H1 (cell line): ENCODE results near the gene DBR1. TPM values are rescaled to one million over a fixed set of nuclear protein-coding genes. Genes with fewer than 3 reads are reported as not detected.

Experiments
- CTCF ChIA-PET: fragments of 300-600 bp; sonication (Branson Sonifier 250); formaldehyde crosslinking; loops from one replicate; lab custom pipeline; 2021; ENCODE audit not compliant: partially characterized antibody; lab: Charles Lee
- POLR2A ChIA-PET: fragments of 300-600 bp; sonication (Branson Sonifier 250); formaldehyde crosslinking; loops from one replicate; lab custom pipeline; 2021; ENCODE audit warnings: inconsistent platforms; ENCODE audit not compliant: partially characterized antibody; lab: Charles Lee
- DNase-seq, 2 experiments: peaks; one replicate each; pipeline versions ENCODE4 v3.0.0 to v3.0.0-alpha.2; 2010 to 2022; ENCODE audit warnings: low spot score in 2 of 2, low read depth in 1 of 2, mixed read lengths in 1 of 2
- FAIRE-seq: peaks from 2 replicates; lab custom pipeline; 2011; peaks lifted over from hg19 to GRCh38; lab: Jason Lieb, UNC
- H2AFZ ChIP-seq: 2 replicates; pipeline ENCODE4 v1.8.1; 2012; ENCODE audit warnings: low read length, inconsistent platforms
- H2AK5ac ChIP-seq: 2 replicates; pipeline ENCODE4 v1.6.1; 2013; ENCODE audit warnings: low read depth, low read length
- H2BK120ac ChIP-seq: replicated peaks from 2 replicates; pipeline ENCODE3; 2013; ENCODE audit warnings: low read depth, low read length, inconsistent platforms
- H2BK12ac ChIP-seq: 2 replicates; pipeline ENCODE4 v1.6.1; 2013; ENCODE audit warnings: low read depth, low read length
- H2BK15ac ChIP-seq: 2 replicates; pipeline ENCODE4 v1.6.1; 2013; ENCODE audit warnings: low read length
- H2BK20ac ChIP-seq: 2 replicates; pipeline ENCODE4 v1.6.1; 2013; ENCODE audit warnings: low read length
- H2BK5ac ChIP-seq: 2 replicates; pipeline ENCODE4 v1.6.1; 2013; ENCODE audit warnings: low read depth, low read length
- H3K14ac ChIP-seq: 2 replicates; pipeline ENCODE4 v1.6.1; 2013; ENCODE audit warnings: inconsistent platforms; ENCODE audit not compliant: insufficient read length
- H3K18ac ChIP-seq: 2 replicates; pipeline ENCODE4 v1.6.1; 2013; ENCODE audit warnings: low read length; ENCODE audit errors: extremely low read depth
- H3K23ac ChIP-seq: 2 replicates; pipeline ENCODE4 v1.6.1; 2013; ENCODE audit warnings: inconsistent platforms; ENCODE audit not compliant: insufficient read length
- H3K23me2 ChIP-seq: 2 replicates; pipeline ENCODE4 v1.6.1; 2013; ENCODE audit warnings: low read depth, low read length
- H3K27ac ChIP-seq: 2 replicates; pipeline ENCODE4 v1.6.1; 2011; ENCODE audit warnings: low read depth, low read length, inconsistent platforms
- H3K27me3 ChIP-seq, 4 experiments: replicated peaks in 1 of 4; 1 replicate in 1 of 4; 2 replicates in 3 of 4; pipeline versions ENCODE4 v1.6.1 to v1.8.1; 2011 to 2013; ENCODE audit warnings: low read length in 3 of 4, mild to moderate bottlenecking in 3 of 4, inconsistent platforms in 2 of 4, mixed read lengths in 2 of 4, moderate library complexity in 1 of 4; ENCODE audit not compliant: control insufficient read depth in 3 of 4, insufficient read depth in 3 of 4; ENCODE audit errors: extremely low read depth in 1 of 4
- H3K36me3 ChIP-seq, 4 experiments: 2 replicates each; pipeline versions ENCODE4 v1.6.1 to v1.8.1; 2011 to 2013; ENCODE audit warnings: mild to moderate bottlenecking in 4 of 4, low read length in 3 of 4, moderate library complexity in 2 of 4, control low read depth in 1 of 4, inconsistent platforms in 1 of 4; ENCODE audit not compliant: insufficient read depth in 4 of 4, control insufficient read depth in 2 of 4
- H3K4ac ChIP-seq: replicated peaks from 2 replicates; pipeline ENCODE3; 2013; ENCODE audit warnings: low read length, low read depth, mixed read lengths, inconsistent platforms; ENCODE audit not compliant: insufficient read length
- H3K4me1 ChIP-seq, 4 experiments: replicated peaks in 1 of 4; 1 replicate in 1 of 4; 2 replicates in 3 of 4; pipeline versions ENCODE4 v1.6.1 to v1.8.1; 2011 to 2013; ENCODE audit warnings: low read length in 3 of 4, inconsistent platforms in 2 of 4, mixed read lengths in 1 of 4; ENCODE audit not compliant: insufficient read depth in 4 of 4, control insufficient read depth in 3 of 4
- H3K4me2 ChIP-seq, 2 experiments: 2 replicates each; pipeline versions ENCODE4 v1.6.1 to v1.8.1; 2011 to 2013; ENCODE audit warnings: low read depth in 2 of 2, low read length in 2 of 2, control low read depth in 1 of 2, inconsistent platforms in 1 of 2, mild to moderate bottlenecking in 1 of 2; ENCODE audit not compliant: insufficient read depth in 1 of 2
- H3K4me3 ChIP-seq, 4 experiments: fragments of 200-600, 300-600 bp in 1 of 4; sonication (generic), shearing (Covaris generic), sonication (Bioruptor Twin) in 1 of 4; 2 replicates each; pipeline versions ENCODE4 v1.5.1 to v1.8.1; 2011 to 2016; ENCODE audit warnings: low read length in 4 of 4, low read depth in 3 of 4, control low read depth in 2 of 4, inconsistent platforms in 2 of 4, mild to moderate bottlenecking in 2 of 4, mixed read lengths in 1 of 4, moderate library complexity in 1 of 4; ENCODE audit not compliant: insufficient read depth in 2 of 4; ENCODE audit errors: extremely low read depth in 1 of 4
- H3K56ac ChIP-seq: replicated peaks from 2 replicates; pipeline ENCODE3; 2013; ENCODE audit warnings: low read depth, mild to moderate bottlenecking, mixed read lengths, low read length, inconsistent platforms; ENCODE audit not compliant: insufficient read length
- H3K79me1 ChIP-seq: 2 replicates; pipeline ENCODE4 v1.6.1; 2013; ENCODE audit warnings: low read depth, low read length, control low read depth
- H3K79me2 ChIP-seq, 2 experiments: 2 replicates each; pipeline versions ENCODE4 v1.6.1 to v1.8.1; 2012 to 2013; ENCODE audit warnings: low read length in 2 of 2, mild to moderate bottlenecking in 2 of 2, inconsistent platforms in 1 of 2; ENCODE audit not compliant: insufficient read depth in 2 of 2, control insufficient read depth in 1 of 2
- H3K9ac ChIP-seq, 4 experiments: replicated peaks in 1 of 4; 1 replicate in 1 of 4; 2 replicates in 3 of 4; pipeline versions ENCODE4 v1.6.1 to v1.8.1; 2011 to 2013; ENCODE audit warnings: low read depth in 3 of 4, low read length in 3 of 4, control low read depth in 2 of 4, mild to moderate bottlenecking in 2 of 4, moderate library complexity in 2 of 4, inconsistent platforms in 1 of 4; ENCODE audit errors: extremely low read depth in 1 of 4
- H3K9me3 ChIP-seq, 2 experiments: 2 replicates each; pipeline versions ENCODE4 v1.6.1 to v1.8.1; 2012 to 2013; ENCODE audit warnings: mild to moderate bottlenecking in 2 of 2, moderate library complexity in 2 of 2, control low read depth in 1 of 2, inconsistent platforms in 1 of 2, low read depth in 1 of 2, low read length in 1 of 2, mixed read lengths in 1 of 2; ENCODE audit not compliant: insufficient read depth in 2 of 2
- H4K20me1 ChIP-seq, 2 experiments: replicated peaks in 1 of 2; 2 replicates each; pipeline versions ENCODE3 to v1.8.1; 2011 to 2013; ENCODE audit warnings: inconsistent platforms in 2 of 2, low read length in 2 of 2, mild to moderate bottlenecking in 1 of 2; ENCODE audit not compliant: insufficient read depth in 2 of 2, control insufficient read depth in 1 of 2
- H4K5ac ChIP-seq: 2 replicates; pipeline ENCODE4 v1.6.1; 2013; ENCODE audit warnings: low read length, low read depth, mixed read lengths, inconsistent platforms; ENCODE audit not compliant: insufficient read length
- H4K8ac ChIP-seq: 2 replicates; pipeline ENCODE4 v1.8.0; 2013; ENCODE audit warnings: mild to moderate bottlenecking, moderate library complexity, low read length, inconsistent platforms; ENCODE audit not compliant: insufficient read depth; ENCODE audit errors: extremely low read depth
- H4K91ac ChIP-seq: replicated peaks from 2 replicates; pipeline ENCODE3; 2013; ENCODE audit warnings: low read length, mixed read lengths, inconsistent platforms; ENCODE audit not compliant: insufficient read length
- EZH2 ChIP-seq: fragments of 200-600 bp; sonication (generic); IDR thresholded peaks from 2 replicates; pipeline ENCODE4 v1.7.1; 2012; ENCODE audit warnings: low read depth, mild to moderate bottlenecking, moderate library complexity, low read length, inconsistent platforms; ENCODE audit not compliant: severe bottlenecking
- GTF2F1 ChIP-seq: IDR thresholded peaks from 2 replicates; pipeline ENCODE4 v1.6.1; 2012; ENCODE audit warnings: low read depth, low read length, improper control_type of control experiment, borderline replicate concordance
- KDM4A ChIP-seq: IDR thresholded peaks from one replicate; pipeline ENCODE4 v1.7.1; 2012; ENCODE audit warnings: low read depth, mild to moderate bottlenecking, moderate library complexity, low read length, inconsistent platforms; ENCODE audit not compliant: severe bottlenecking
- MAFK ChIP-seq: IDR thresholded peaks from 2 replicates; pipeline ENCODE4 v1.6.1; 2012; ENCODE audit warnings: low read depth, mild to moderate bottlenecking, improper control_type of control experiment, low read length
- SIN3A ChIP-seq, 2 experiments: IDR thresholded peaks in 1 of 2; conservative IDR thresholded peaks in 1 of 2; 2 replicates each; pipeline ENCODE4 v1.6.1; 2011 to 2012; ENCODE audit warnings: low read length in 2 of 2, improper control_type of control experiment in 1 of 2, low read depth in 1 of 2, mild to moderate bottlenecking in 1 of 2
- SRF ChIP-seq: IDR thresholded peaks from 2 replicates; pipeline ENCODE4 v1.6.1; 2011; ENCODE audit warnings: mild to moderate bottlenecking, low read depth, low read length, moderate library complexity
- WGBS, 2 experiments: shearing (Covaris generic) in 1 of 2; methylation state at CpG; one replicate each; pipeline versions ENCODE4 v1.1.6 to v1.1.7; 2013 to 2015; ENCODE audit warnings: low lambda C conversion rate in 2 of 2, mixed read lengths in 2 of 2, inconsistent platforms in 1 of 2, low coverage in 1 of 2, missing lambda C conversion rate in 1 of 2; ENCODE audit not compliant: insufficient replicate concordance in 2 of 2, insufficient coverage in 1 of 2, insufficient read length in 1 of 2; ENCODE audit errors: extremely low coverage in 1 of 2, missing lambda C conversion rate in 1 of 2; 5-methylcytosine and 5-hydroxymethylcytosine counted together
- polyA plus RNA-seq, 7 experiments: library from polyadenylated mRNA; depleted of rRNA in 3 of 7; stranded (reverse) in 5 of 7; unstranded in 2 of 7; fragments of >200 nt in 5 of 7; fragments of 200-250 nt in 2 of 7; gene quantifications; 1 replicate in 5 of 7; 2 replicates in 1 of 7; 4 replicates in 1 of 7; pipeline versions ENCODE4 v1.2.1 to v1.2.3, GENCODE V29; 2011 to 2013; ENCODE audit warnings: missing spikeins in 2 of 7, mixed read lengths in 2 of 7
- total RNA-seq: library from RNA; stranded (reverse); fragmentation: NEBNext Ultra II Directional; extraction: Animal tissue kit (Norgen Biotek cat#: 25700); gene quantifications from 2 replicates; pipeline ENCODE4 v1.2.1, GENCODE V29; 2021

Gene DBR1
- total and polyA plus RNA-seq, 2 of the 8 experiments (the other 6 are each of a cell fraction or from before 2014, with no cell fraction given), result 10.1 to 18.3 TPM

- Histone ChIP-seq H2BK12ac (no peak overlapping the region), H2BK120ac (no peak overlapping the region), H3K4ac (no peak overlapping the region), H3K4me3 (no peak overlapping the region), H2AFZ (no peak overlapping the region), H3K79me1 (no peaks in the 10 kb centered on the region), H2BK20ac (no peak overlapping the region), H3K36me3 (peaks cover 8 to 61% (median 34%) of the 10 kb centered on the region in 4 experiments), H3K27me3 (no peaks in the 10 kb centered on the region), H3K4me1 (no peaks in the 10 kb centered on the region), H3K9me3 (no peaks in the 10 kb centered on the region), H3K18ac (no peak overlapping the region), H4K8ac (no peak overlapping the region), H2BK15ac (no peak overlapping the region), H4K20me1 (no peaks in the 10 kb centered on the region), H3K23me2 (no peaks in the 10 kb centered on the region), H3K23ac (no peak overlapping the region), H3K56ac (no peak overlapping the region), H3K14ac (no peak overlapping the region), H4K91ac (no peak overlapping the region), H3K79me2 (no peaks in the 10 kb centered on the region), H3K27ac (no peak overlapping the region), H3K4me2 (no peak overlapping the region), H2BK5ac (no peak overlapping the region), H2AK5ac (no peak overlapping the region), H3K9ac (no peak overlapping the region), H4K5ac (no peak overlapping the region)
- ChIA-PET POLR2A (interaction anchor here (0.7 kb wide), 1 partner anchor 36 kb away, joined by 3 read pairs; no protein-coding TSS in a partner anchor), CTCF (no interaction called here)
- WGBS, 2 experiments, result 100% methylated on average over 2 of the region's 2 CpGs; no CpG with 5 or more reads in 1 of the 2 experiments
- no peak for FAIRE-seq
- DNase-seq, result no peak
- no peak for TF ChIP-seq EZH2
- no peak for TF ChIP-seq MAFK
- TF ChIP-seq GTF2F1, result no peak
- no peak for TF ChIP-seq SRF
- no peak for TF ChIP-seq SIN3A (conservative IDR thresholded peaks at IDR 0.05 in 1 of 2, IDR thresholded peaks at IDR 0.05 in 1 of 2; ENCODE audit: low read depth in 1 of 2, low read length in 2 of 2)
- TF ChIP-seq KDM4A, result no peak
These were observed 9.7 kb downstream of the DBR1 start for GRCh38 chr3:138165061-138165460.
